ENCODE results near the gene YTHDF1.
"Not testable (repeated sequence)": the region's sequence is repeated elsewhere in the genome, so short reads cannot be mapped to it uniquely, and the experiment has no call there.

Gene YTHDF1

GRCh38 chr20:63224412-63225081 lies 8.6 kb upstream of the YTHDF1 start:
- Mint-ChIP-seq H3K36me3 (no peaks in the 10 kb centered on the region), H3K9me3 (no peaks in the 10 kb centered on the region), H3K27me3 (peaks cover 31% of the 10 kb centered on the region), H3K4me1 (no peaks in the 10 kb centered on the region), H3K4me3 (no peak overlapping the region), H3K27ac (no peak overlapping the region)
- no peak for ATAC-seq

- H3K27ac Mint-ChIP-seq: no peak overlapping the region
- peaks cover 24% of the 10 kb centered on the region for H3K27me3 Mint-ChIP-seq
- H3K4me1 Mint-ChIP-seq: no peaks in the 10 kb centered on the region
- H3K4me3 Mint-ChIP-seq: no peak overlapping the region
- H3K36me3 Mint-ChIP-seq: no peaks in the 10 kb centered on the region
- no peak for ATAC-seq
- no peaks in the 10 kb centered on the region for H3K9me3 Mint-ChIP-seq
Observed at GRCh38 chr20:63223826-63224207, 7.9 kb upstream of the YTHDF1 start.

GRCh38 chr20:63223121-63223825 lies 7.3 kb upstream of the YTHDF1 start:
- Mint-ChIP-seq H3K9me3 (no peaks in the 10 kb centered on the region), H3K4me3 (no peak overlapping the region), H3K27ac (no peak overlapping the region), H3K36me3 (no peaks in the 10 kb centered on the region), H3K27me3 (peaks cover 18% of the 10 kb centered on the region), H3K4me1 (no peaks in the 10 kb centered on the region)
- no peak for ATAC-seq

GRCh38 chr20:63222541-63222940 lies 6.6 kb upstream of the YTHDF1 start:
- H3K4me3 Mint-ChIP-seq: no peak overlapping the region

GRCh38 chr20:63221400-63222053 lies 5.6 kb upstream of the YTHDF1 start:
- H3K9me3 Mint-ChIP-seq, H3K27ac Mint-ChIP-seq, H3K36me3 Mint-ChIP-seq, ATAC-seq, H3K4me1 Mint-ChIP-seq, H3K4me3 Mint-ChIP-seq: not testable (repeated sequence)
- H3K27me3 Mint-ChIP-seq: peaks cover 15% of the 10 kb centered on the region

More at GRCh38 chr20:63222541-63222940, 6.6 kb upstream of the YTHDF1 start:
- Mint-ChIP-seq H3K4me1 (no peaks in the 10 kb centered on the region), H3K36me3 (no peaks in the 10 kb centered on the region), H3K27me3 (peaks cover 15% of the 10 kb centered on the region), H3K27ac (no peak overlapping the region), H3K9me3 (no peaks in the 10 kb centered on the region)
- ATAC-seq: no peak

GRCh38 chr20:63220696-63221399 lies 4.9 kb upstream of the YTHDF1 start:
- H3K27me3 Mint-ChIP-seq: peaks cover 15% of the 10 kb centered on the region
- no peaks in the 10 kb centered on the region for H3K36me3 Mint-ChIP-seq
- ATAC-seq: no peak
- H3K4me3 Mint-ChIP-seq: no peak overlapping the region
- H3K4me1 Mint-ChIP-seq: peaks cover 8% of the 10 kb centered on the region
- H3K9me3 Mint-ChIP-seq: no peaks in the 10 kb centered on the region
- H3K27ac Mint-ChIP-seq: no peak overlapping the region

GRCh38 chr20:63219866-63220521 lies 4.1 kb upstream of the YTHDF1 start:
- H3K4me1 Mint-ChIP-seq: peaks cover 13% of the 10 kb centered on the region
- H3K4me3 Mint-ChIP-seq: no peak overlapping the region
- ATAC-seq: no peak
- H3K9me3 Mint-ChIP-seq: no peaks in the 10 kb centered on the region
- no peak overlapping the region for H3K27ac Mint-ChIP-seq
- peaks cover 15% of the 10 kb centered on the region for H3K27me3 Mint-ChIP-seq
- H3K36me3 Mint-ChIP-seq: no peaks in the 10 kb centered on the region

- Mint-ChIP-seq H3K4me3 (no peak overlapping the region), H3K27me3 (peaks cover 15% of the 10 kb centered on the region), H3K4me1 (peaks cover 19% of the 10 kb centered on the region), H3K9me3 (no peaks in the 10 kb centered on the region), H3K27ac (no peak overlapping the region), H3K36me3 (peaks cover 1% of the 10 kb centered on the region)
- no peak for ATAC-seq
Observed at GRCh38 chr20:63219447-63219821, 3.5 kb upstream of the YTHDF1 start.

- no peak overlapping the region for H3K4me3 Mint-ChIP-seq
- H3K36me3 Mint-ChIP-seq: peaks cover 7% of the 10 kb centered on the region
- peaks cover 24% of the 10 kb centered on the region for H3K4me1 Mint-ChIP-seq
- no peak for ATAC-seq
- no peaks in the 10 kb centered on the region for H3K9me3 Mint-ChIP-seq
- H3K27ac Mint-ChIP-seq: no peak overlapping the region
- H3K27me3 Mint-ChIP-seq: peaks cover 15% of the 10 kb centered on the region
Observed at GRCh38 chr20:63218701-63219446, 2.9 kb upstream of the YTHDF1 start.

- H3K4me3 Mint-ChIP-seq: no peak overlapping the region
- H3K36me3 Mint-ChIP-seq: peaks cover 18% of the 10 kb centered on the region
- no peak for ATAC-seq
- H3K9me3 Mint-ChIP-seq: no peaks in the 10 kb centered on the region
- peaks cover 15% of the 10 kb centered on the region for H3K27me3 Mint-ChIP-seq
- no peak overlapping the region for H3K27ac Mint-ChIP-seq
- H3K4me1 Mint-ChIP-seq: peaks cover 35% of the 10 kb centered on the region
Observed at GRCh38 chr20:63217706-63218105, 1.8 kb upstream of the YTHDF1 start.

GRCh38 chr20:63216849-63217471 lies 1.0 kb upstream of the YTHDF1 start:
- no peak for ATAC-seq
- peaks cover 42% of the 10 kb centered on the region for H3K4me1 Mint-ChIP-seq
- H3K4me3 Mint-ChIP-seq: peak overlapping the region; percentile 75
- H3K9me3 Mint-ChIP-seq: no peaks in the 10 kb centered on the region
- peak overlapping the region; percentile 86 for H3K27ac Mint-ChIP-seq
- H3K27me3 Mint-ChIP-seq: peaks cover 15% of the 10 kb centered on the region
- H3K36me3 Mint-ChIP-seq: peaks cover 25% of the 10 kb centered on the region

GRCh38 chr20:63215101-63216040 lies 560 bp downstream of the YTHDF1 start:
- H3K4me1 Mint-ChIP-seq: peaks cover 58% of the 10 kb centered on the region
- H3K36me3 Mint-ChIP-seq: peaks cover 40% of the 10 kb centered on the region
- H3K4me3 Mint-ChIP-seq: peak overlapping the region; percentile 87
- peak overlapping the region; percentile 86 for H3K27ac Mint-ChIP-seq
- peak; percentile 52 for ATAC-seq
- no peaks in the 10 kb centered on the region for H3K9me3 Mint-ChIP-seq
- H3K27me3 Mint-ChIP-seq: peaks cover 8% of the 10 kb centered on the region

- Mint-ChIP-seq H3K27ac (peak overlapping the region; percentile 86), H3K9me3 (no peaks in the 10 kb centered on the region), H3K36me3 (peaks cover 40% of the 10 kb centered on the region), H3K27me3 (no peaks in the 10 kb centered on the region), H3K4me1 (peaks cover 60% of the 10 kb centered on the region), H3K4me3 (peak overlapping the region; percentile 87)
- ATAC-seq: no peak
Observed at GRCh38 chr20:63214514-63214913, 1.4 kb downstream of the YTHDF1 start.
